ENCODE results near the gene PHF21B.

DNA sequence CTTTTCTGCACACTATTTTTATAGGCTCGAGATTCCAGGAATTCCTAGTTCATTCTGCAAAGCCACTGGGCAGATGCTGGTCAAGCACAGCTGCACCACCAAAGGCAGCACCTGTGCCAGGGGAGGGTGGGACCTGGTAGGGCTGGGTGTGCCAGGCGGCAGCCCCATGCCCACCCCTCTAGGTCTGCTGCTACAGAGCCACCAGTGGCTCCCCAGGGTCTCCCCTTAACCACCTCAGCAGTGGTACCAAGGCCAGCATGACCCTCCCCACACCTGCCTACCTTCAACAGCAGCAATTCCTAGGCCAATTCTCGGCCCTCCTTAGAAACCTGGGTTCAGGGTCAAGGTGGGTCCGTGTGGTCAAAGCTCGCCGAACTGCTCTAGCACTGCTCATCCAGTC lies 39.5 kb downstream of the PHF21B start:
- TF ChIP-seq RFX5 (IDR thresholded peaks at IDR 0.05; ENCODE audit: borderline replicate concordance, low read depth, low read length) = no peak
- TF ChIP-seq, protein P1, sequence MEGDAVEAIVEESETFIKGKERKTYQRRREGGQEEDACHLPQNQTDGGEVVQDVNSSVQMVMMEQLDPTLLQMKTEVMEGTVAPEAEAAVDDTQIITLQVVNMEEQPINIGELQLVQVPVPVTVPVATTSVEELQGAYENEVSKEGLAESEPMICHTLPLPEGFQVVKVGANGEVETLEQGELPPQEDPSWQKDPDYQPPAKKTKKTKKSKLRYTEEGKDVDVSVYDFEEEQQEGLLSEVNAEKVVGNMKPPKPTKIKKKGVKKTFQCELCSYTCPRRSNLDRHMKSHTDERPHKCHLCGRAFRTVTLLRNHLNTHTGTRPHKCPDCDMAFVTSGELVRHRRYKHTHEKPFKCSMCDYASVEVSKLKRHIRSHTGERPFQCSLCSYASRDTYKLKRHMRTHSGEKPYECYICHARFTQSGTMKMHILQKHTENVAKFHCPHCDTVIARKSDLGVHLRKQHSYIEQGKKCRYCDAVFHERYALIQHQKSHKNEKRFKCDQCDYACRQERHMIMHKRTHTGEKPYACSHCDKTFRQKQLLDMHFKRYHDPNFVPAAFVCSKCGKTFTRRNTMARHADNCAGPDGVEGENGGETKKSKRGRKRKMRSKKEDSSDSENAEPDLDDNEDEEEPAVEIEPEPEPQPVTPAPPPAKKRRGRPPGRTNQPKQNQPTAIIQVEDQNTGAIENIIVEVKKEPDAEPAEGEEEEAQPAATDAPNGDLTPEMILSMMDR (IDR thresholded peaks at IDR 0.05; ENCODE audit: control extremely low read depth in 1 of 3, insufficient read depth in 1 of 3, low read depth in 1 of 3, low read length in 3 of 3) = no peak
- no peak for TF ChIP-seq EZH2 (IDR thresholded peaks at IDR 0.05; ENCODE audit: low read depth, low read length, severe bottlenecking)
- no peak for TF ChIP-seq CEBPB (IDR thresholded peaks at IDR 0.05; ENCODE audit: low read depth, low read length)
- no peak for TF ChIP-seq CHD1 (IDR thresholded peaks at IDR 0.05; ENCODE audit: low read depth, low read length)
- no peak for TF ChIP-seq CBX5 (IDR thresholded peaks at IDR 0.05; ENCODE audit: low read depth, low read length)

Measured in H1 (cell line).